ENCODE measurements around the gene ARL6IP4.

- TF ChIP-seq TAF1 (IDR thresholded peaks at IDR 0.05; ENCODE audit: borderline replicate concordance, insufficient read depth, low read length) (no peak), SIN3A (IDR thresholded peaks at IDR 0.05; ENCODE audit: borderline replicate concordance, insufficient read depth, low read length) (no peak), POLR2AphosphoS5 (IDR thresholded peaks at IDR 0.05; ENCODE audit: low read depth, low read length) (no peak), REST (IDR thresholded peaks at IDR 0.05; ENCODE audit: insufficient read depth in 1 of 2, low read depth in 2 of 2, low read length in 2 of 2) (no peak), FOXP2 (optimal IDR thresholded peaks at IDR 0.05; ENCODE audit: borderline replicate concordance, extremely low read depth, extremely low read length, insufficient read depth) (no peak)
These were observed 9.5 kb downstream of the ARL6IP4 start for GRCh38 chr12:122989874-122990419.

Measured in PFSK-1 (cell line).